SKM-1 treated with dmso at 0.1 percent for 144 hours (cell line): Measurements from ENCODE around the gene PTPN12.

Experiments used
- DNase-seq: peaks from one replicate; lab custom pipeline; 2025; ENCODE audit not compliant: unreplicated experiment; lab: John Stamatoyannopoulos, UW

Gene PTPN12

GRCh38 chr7:77657427-77658224 is 120.5 kb downstream of the PTPN12 start:
- peak; percentile 94 for DNase-seq

GRCh38 chr7:77658928-77659327 is 121.8 kb downstream of the PTPN12 start:
- no peak for DNase-seq

- peak; percentile 56 for DNase-seq
Measured at GRCh38 chr7:77661816-77662215, 124.7 kb downstream of the PTPN12 start.

- no peak for DNase-seq
Measured at GRCh38 chr7:77662869-77663268, 125.8 kb downstream of the PTPN12 start.

- no peak for DNase-seq
Measured at GRCh38 chr7:77664715-77665114, 127.6 kb downstream of the PTPN12 start.

- DNase-seq = no peak
Measured at GRCh38 chr7:77665161-77665560, 128.1 kb downstream of the PTPN12 start.

- no peak for DNase-seq
Measured at GRCh38 chr7:77667459-77668086, 130.5 kb downstream of the PTPN12 start.

GRCh38 chr7:77674878-77675277 is 137.8 kb downstream of the PTPN12 start:
- no peak for DNase-seq

- no peak for DNase-seq
Measured at GRCh38 chr7:77679608-77680007, 142.5 kb downstream of the PTPN12 start.

- DNase-seq = no peak
Measured at GRCh38 chr7:77680266-77680665, 143.2 kb downstream of the PTPN12 start.

- DNase-seq = no peak
Measured at GRCh38 chr7:77684030-77684429, 146.9 kb downstream of the PTPN12 start.

GRCh38 chr7:77685233-77685632 is 148.1 kb downstream of the PTPN12 start:
- DNase-seq = peak; percentile 93

- no peak for DNase-seq
Measured at GRCh38 chr7:77687100-77687746, 150.1 kb downstream of the PTPN12 start.

- DNase-seq = no peak
Measured at GRCh38 chr7:77687747-77688144, 150.7 kb downstream of the PTPN12 start.
